Measurements from ENCODE around the gene CRACR2A.

CRACR2A gene

DNA sequence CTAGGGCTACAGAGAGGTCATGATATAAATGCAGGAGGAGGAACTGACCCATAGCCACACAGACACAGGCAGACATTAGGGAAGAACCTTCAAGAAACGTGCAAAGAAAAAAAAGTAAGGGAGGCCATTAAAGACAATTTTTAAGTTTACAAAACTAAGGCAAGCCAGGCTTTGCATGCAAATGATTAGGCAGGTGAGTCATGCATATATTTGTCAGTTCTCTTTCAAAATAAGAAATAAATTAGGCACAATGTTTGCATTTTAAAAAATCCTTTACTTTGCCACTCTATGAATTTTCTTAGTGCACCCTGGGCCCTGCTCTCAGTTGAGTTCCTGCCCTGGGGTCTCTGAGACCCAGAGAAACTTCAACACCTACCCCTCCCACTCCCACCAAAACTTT lies 186.9 kb downstream of the CRACR2A start:
- no peak for DNase-seq (ENCODE audit: low read depth in 2 of 2)

All from stimulated activated CD4-positive, alpha-beta T cell treated with anti-CD3 and anti-CD28 coated beads, Interleukin-1b, Interleukin-23, amount 100 ng/mL, for 4 hours (primary cell).